NB4 (cell line): ENCODE results near the gene MSH6.

Experiments
- POLR2A ChIP-seq: IDR thresholded peaks from 2 replicates; pipeline ENCODE4 v1.6.1; 2011; ENCODE audit warnings: mild to moderate bottlenecking; ENCODE audit not compliant: insufficient read length; ENCODE audit errors: extremely low read depth
- TF ChIP-seq, protein P1 (sequence below): IDR thresholded peaks from one replicate; pipeline ENCODE4 v1.5.1; 2012; ENCODE audit warnings: low read depth, low read length

DNA sequence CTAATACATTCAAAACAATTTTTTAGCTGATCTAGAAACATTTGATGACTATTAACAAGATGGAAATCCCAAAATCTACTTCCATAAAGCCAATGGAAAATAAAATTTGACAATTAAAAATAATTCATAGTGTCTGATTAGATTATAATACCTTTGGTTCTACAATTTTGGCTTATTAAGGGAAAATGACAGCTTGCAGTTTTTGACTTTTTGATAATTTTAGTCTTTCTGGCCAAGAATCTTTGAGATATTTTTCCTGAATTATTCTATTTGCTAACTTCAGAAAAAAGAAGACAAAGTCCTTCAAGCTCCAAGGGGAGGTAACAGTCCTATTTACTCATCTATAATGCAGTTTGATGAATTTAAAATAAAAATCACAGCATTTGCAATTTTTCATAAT is 39.6 kb downstream of the MSH6 start:
- TF ChIP-seq, protein P1, sequence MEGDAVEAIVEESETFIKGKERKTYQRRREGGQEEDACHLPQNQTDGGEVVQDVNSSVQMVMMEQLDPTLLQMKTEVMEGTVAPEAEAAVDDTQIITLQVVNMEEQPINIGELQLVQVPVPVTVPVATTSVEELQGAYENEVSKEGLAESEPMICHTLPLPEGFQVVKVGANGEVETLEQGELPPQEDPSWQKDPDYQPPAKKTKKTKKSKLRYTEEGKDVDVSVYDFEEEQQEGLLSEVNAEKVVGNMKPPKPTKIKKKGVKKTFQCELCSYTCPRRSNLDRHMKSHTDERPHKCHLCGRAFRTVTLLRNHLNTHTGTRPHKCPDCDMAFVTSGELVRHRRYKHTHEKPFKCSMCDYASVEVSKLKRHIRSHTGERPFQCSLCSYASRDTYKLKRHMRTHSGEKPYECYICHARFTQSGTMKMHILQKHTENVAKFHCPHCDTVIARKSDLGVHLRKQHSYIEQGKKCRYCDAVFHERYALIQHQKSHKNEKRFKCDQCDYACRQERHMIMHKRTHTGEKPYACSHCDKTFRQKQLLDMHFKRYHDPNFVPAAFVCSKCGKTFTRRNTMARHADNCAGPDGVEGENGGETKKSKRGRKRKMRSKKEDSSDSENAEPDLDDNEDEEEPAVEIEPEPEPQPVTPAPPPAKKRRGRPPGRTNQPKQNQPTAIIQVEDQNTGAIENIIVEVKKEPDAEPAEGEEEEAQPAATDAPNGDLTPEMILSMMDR = no peak
- no peak for TF ChIP-seq POLR2A
